GM13977 (cell line): ENCODE data around the gene DGLUCY.

Experiments used
- DNase-seq: peaks from one replicate; pipeline ENCODE4 v3.0.0; 2012; ENCODE audit warnings: low spot score
- CTCF ChIP-seq: IDR thresholded peaks from 2 replicates; pipeline ENCODE4 v1.5.1; 2012; ENCODE audit warnings: mild to moderate bottlenecking, control low read depth; ENCODE audit not compliant: insufficient read depth; ENCODE audit errors: extremely low read depth, missing control alignments
- in situ Hi-C: fragments of 300-500 bp; cut with MboI; formaldehyde crosslinking; loops from one replicate; pipeline ENCODE4 v1.12.0; 2022; ENCODE audit warnings: low sequenced_read_pairs, low pct_unique_long_range_greater_than_20kb, mixed read lengths, inconsistent platforms; ENCODE audit not compliant: unreplicated experiment

Gene DGLUCY

GRCh38 chr14:91184559-91184958 is 70.7 kb downstream of the DGLUCY start:
- no peak for DNase-seq
- in situ Hi-C loops = loop anchor here (25.0 kb wide), 1 partner anchor 253 kb away; no protein-coding TSS in a partner anchor
- no peak for TF ChIP-seq CTCF

GRCh38 chr14:91185721-91186120 is 71.8 kb downstream of the DGLUCY start:
- in situ Hi-C loops = loop anchor here (25.0 kb wide), 1 partner anchor 252 kb away; no protein-coding TSS in a partner anchor
- no peak for DNase-seq
- no peak for TF ChIP-seq CTCF

- DNase-seq = no peak
- no peak for TF ChIP-seq CTCF
- in situ Hi-C loops = loop anchor here (25.0 kb wide), 1 partner anchor 251 kb away; no protein-coding TSS in a partner anchor
Measured at GRCh38 chr14:91186515-91187066, 72.7 kb downstream of the DGLUCY start.

GRCh38 chr14:91187271-91187670 is 73.4 kb downstream of the DGLUCY start:
- in situ Hi-C loops = loop anchor here (25.0 kb wide), 1 partner anchor 250 kb away; no protein-coding TSS in a partner anchor
- no peak for DNase-seq
- TF ChIP-seq CTCF = no peak

GRCh38 chr14:91190853-91191252 is 77.0 kb downstream of the DGLUCY start:
- TF ChIP-seq CTCF = no peak
- DNase-seq = no peak
- in situ Hi-C loops = loop anchor here (25.0 kb wide), 1 partner anchor 246 kb away; no protein-coding TSS in a partner anchor

- in situ Hi-C loops = loop anchor here (25.0 kb wide), 1 partner anchor 244 kb away; no protein-coding TSS in a partner anchor
- TF ChIP-seq CTCF = no peak
- no peak for DNase-seq
Measured at GRCh38 chr14:91193069-91193468, 79.2 kb downstream of the DGLUCY start.
